IMR-90 (cell line): Measurements from ENCODE around the gene PAQR7. TPM values are rescaled to one million over a fixed set of nuclear protein-coding genes. Genes with fewer than 3 reads are reported as not detected.

Source experiments
- ATAC-seq: fragments of 200-7000 bp; cut with Tn5 transposase; 2 replicates; pipeline ENCODE4 v1.9.1; 2020; ENCODE audit warnings: low read depth, mild to moderate bottlenecking, moderate library complexity
- BruUV-seq: library from RNA; stranded (reverse); fragments of 400-500 nt; replicated peaks from 2 replicates; lab custom pipeline; 2021; lab: Mats Ljungman, UMichigan
- CTCF ChIA-PET: fragments of 300-600 bp; formaldehyde crosslinking; extraction: SDS; loops from one replicate; lab custom pipeline; 2021; ENCODE audit warnings: antibody characterized with exemption; lab: Yijun Ruan, JAX
- POLR2A ChIA-PET: fragments of 300-600 bp; sonication (Branson Sonifier 250); formaldehyde crosslinking; loops from one replicate; lab custom pipeline; 2022; ENCODE audit warnings: antibody characterized with exemption; ENCODE audit not compliant: unreplicated experiment; lab: Charles Lee
- DNase-seq: peaks from one replicate; pipeline ENCODE4 v3.0.0; 2013
- H2AFZ ChIP-seq: replicated peaks from 2 replicates; pipeline ENCODE3; 2013; ENCODE audit warnings: low read length, mild to moderate bottlenecking; ENCODE audit not compliant: poor library complexity
- H2AK5ac ChIP-seq: 2 replicates; pipeline ENCODE4 v1.6.1; 2013; ENCODE audit warnings: low read depth, low read length, inconsistent platforms
- H2AK9ac ChIP-seq: replicated peaks from 2 replicates; pipeline ENCODE3; 2013; ENCODE audit warnings: mild to moderate bottlenecking, low read depth, low read length, moderate library complexity; ENCODE audit not compliant: poor library complexity
- H2BK120ac ChIP-seq: 2 replicates; pipeline ENCODE4 v1.6.1; 2013; ENCODE audit warnings: low read depth, low read length, inconsistent platforms
- H2BK15ac ChIP-seq: 3 replicates; pipeline ENCODE4 v1.6.1; 2013; ENCODE audit warnings: low read depth, low read length, inconsistent platforms
- H2BK20ac ChIP-seq: 2 replicates; pipeline ENCODE4 v1.6.1; 2013; ENCODE audit warnings: low read depth, mild to moderate bottlenecking, inconsistent platforms, low read length, moderate library complexity
- H2BK5ac ChIP-seq: 2 replicates; pipeline ENCODE4 v1.6.1; 2013; ENCODE audit warnings: mild to moderate bottlenecking, low read depth, low read length, inconsistent platforms; ENCODE audit not compliant: poor library complexity, severe bottlenecking
- H3K14ac ChIP-seq: replicated peaks from 2 replicates; pipeline ENCODE4 v1.6.1; 2013; ENCODE audit warnings: low read depth, low read length, inconsistent platforms
- H3K18ac ChIP-seq: 2 replicates; pipeline ENCODE4 v1.6.1; 2013; ENCODE audit warnings: low read depth, low read length, control low read depth
- H3K23ac ChIP-seq: 2 replicates; pipeline ENCODE4 v1.6.1; 2013; ENCODE audit warnings: low read depth, low read length, inconsistent platforms
- H3K27ac ChIP-seq: 2 replicates; pipeline ENCODE4 v1.5.1; 2013; ENCODE audit warnings: mild to moderate bottlenecking, control low read depth, low read length; ENCODE audit not compliant: insufficient read depth
- H3K27me3 ChIP-seq: 2 replicates; pipeline ENCODE4 v1.6.1; 2013; ENCODE audit warnings: low read length; ENCODE audit not compliant: control insufficient read depth, insufficient read depth
- H3K36me3 ChIP-seq: 2 replicates; pipeline ENCODE4 v1.6.1; 2013; ENCODE audit warnings: low read length, mixed read lengths; ENCODE audit not compliant: control insufficient read depth, insufficient read depth
- H3K4ac ChIP-seq: 2 replicates; pipeline ENCODE4 v1.6.1; 2013; ENCODE audit warnings: low read depth, low read length, inconsistent platforms
- H3K4me1 ChIP-seq: 2 replicates; pipeline ENCODE4 v1.6.1; 2013; ENCODE audit warnings: low read length, mixed read lengths; ENCODE audit not compliant: control insufficient read depth, insufficient read depth
- H3K4me2 ChIP-seq: 2 replicates; pipeline ENCODE4 v1.6.1; 2013; ENCODE audit warnings: low read depth, mild to moderate bottlenecking, control low read depth, low read length, moderate library complexity
- H3K4me3 ChIP-seq: 2 replicates; pipeline ENCODE4 v1.5.1; 2013; ENCODE audit warnings: low read depth, mild to moderate bottlenecking, control low read depth, low read length, moderate library complexity; ENCODE audit not compliant: insufficient read depth
- H3K56ac ChIP-seq: 2 replicates; pipeline ENCODE4 v1.6.1; 2013; ENCODE audit warnings: low read length, inconsistent platforms; ENCODE audit not compliant: insufficient read depth; ENCODE audit errors: extremely low read depth
- H3K79me1 ChIP-seq, 2 experiments: 2 replicates each; pipeline ENCODE4 v1.6.1; 2013; ENCODE audit warnings: low read length in 2 of 2, inconsistent platforms in 1 of 2, low read depth in 1 of 2
- H3K9ac ChIP-seq: 2 replicates; pipeline ENCODE4 v1.6.1; 2013; ENCODE audit warnings: low read depth, low read length, control low read depth
- H3K9me1 ChIP-seq: 2 replicates; pipeline ENCODE4 v1.6.1; 2013; ENCODE audit warnings: low read length, inconsistent platforms; ENCODE audit not compliant: insufficient read depth
- H3K9me3 ChIP-seq: 2 replicates; pipeline ENCODE4 v1.6.1; 2013; ENCODE audit warnings: low read length; ENCODE audit not compliant: control insufficient read depth, insufficient read depth
- H4K20me1 ChIP-seq: 2 replicates; pipeline ENCODE4 v1.6.1; 2013; ENCODE audit warnings: low read length, inconsistent platforms; ENCODE audit not compliant: insufficient read depth
- H4K5ac ChIP-seq: 2 replicates; pipeline ENCODE4 v1.6.1; 2013; ENCODE audit warnings: mild to moderate bottlenecking, low read depth, low read length, control low read depth
- H4K8ac ChIP-seq, 2 experiments: 2 replicates each; pipeline ENCODE4 v1.6.1; 2013; ENCODE audit warnings: low read depth in 2 of 2, low read length in 2 of 2, control low read depth in 1 of 2, inconsistent platforms in 1 of 2
- H4K91ac ChIP-seq: 2 replicates; pipeline ENCODE4 v1.6.1; 2013; ENCODE audit warnings: low read depth, low read length, inconsistent platforms; ENCODE audit not compliant: insufficient read depth
- BHLHE40 ChIP-seq: fragments of 150-350 bp; IDR thresholded peaks from 2 replicates; pipeline ENCODE4 v1.6.1; 2016; ENCODE audit warnings: mild to moderate bottlenecking, low read depth, low read length
- CHD1 ChIP-seq: IDR thresholded peaks from 2 replicates; pipeline ENCODE4 v1.6.1; 2012; ENCODE audit warnings: low read depth, low read length, improper control_type of control experiment
- FOS ChIP-seq: fragments of 150-350 bp; IDR thresholded peaks from 2 replicates; pipeline ENCODE4 v1.6.1; 2016; ENCODE audit warnings: low read depth, low read length
- MAFK ChIP-seq: IDR thresholded peaks from 2 replicates; pipeline ENCODE4 v1.6.1; 2012; ENCODE audit warnings: low read depth, low read length, improper control_type of control experiment
- MAZ ChIP-seq: IDR thresholded peaks from 2 replicates; pipeline ENCODE4 v1.6.1; 2012; ENCODE audit warnings: low read depth, mild to moderate bottlenecking, low read length, improper control_type of control experiment, moderate library complexity, borderline replicate concordance
- MXI1 ChIP-seq: IDR thresholded peaks from 2 replicates; pipeline ENCODE4 v1.6.1; 2012; ENCODE audit warnings: low read depth, mild to moderate bottlenecking, low read length, moderate library complexity, borderline replicate concordance
- NFE2L2 ChIP-seq: fragments of 150-350 bp; IDR thresholded peaks from 2 replicates; pipeline ENCODE4 v1.6.1; 2016; ENCODE audit warnings: low read depth, mild to moderate bottlenecking, low read length
- POLR2A ChIP-seq: IDR thresholded peaks from 2 replicates; pipeline ENCODE4 v1.6.1; 2012; ENCODE audit warnings: mild to moderate bottlenecking, low read depth, low read length
- RAD21 ChIP-seq: IDR thresholded peaks from 2 replicates; pipeline ENCODE4 v1.6.1; 2012; ENCODE audit warnings: low read length, improper control_type of control experiment
- RCOR1 ChIP-seq: IDR thresholded peaks from 2 replicates; pipeline ENCODE4 v1.6.1; 2012; ENCODE audit warnings: mild to moderate bottlenecking, low read length, improper control_type of control experiment; ENCODE audit not compliant: insufficient replicate concordance
- RFX5 ChIP-seq: IDR thresholded peaks from 2 replicates; pipeline ENCODE4 v1.8.0; 2012; ENCODE audit warnings: low read depth, mild to moderate bottlenecking, low read length, moderate library complexity
- SMC3 ChIP-seq: fragments of 150-350 bp; IDR thresholded peaks from 2 replicates; pipeline ENCODE4 v1.6.1; 2016; ENCODE audit warnings: low read depth, mild to moderate bottlenecking, antibody characterized with exemption, low read length, moderate library complexity
- WGBS, 2 experiments: methylation state at CpG; one replicate each; pipeline versions ENCODE4 v1.1.5 to v1.1.7; 2013; ENCODE audit warnings: missing lambda C conversion rate in 2 of 2; ENCODE audit not compliant: insufficient read length in 1 of 2; ENCODE audit errors: extremely low coverage in 2 of 2; 5-methylcytosine and 5-hydroxymethylcytosine counted together
- dilution Hi-C: fragments of 300-500 bp; cut with HindIII; formaldehyde crosslinking; loops from one replicate; pipeline ENCODE4 v1.14.3; 2018; ENCODE audit warnings: low sequenced_read_pairs; ENCODE audit not compliant: unreplicated experiment
- in situ Hi-C: fragments of 300-500 bp; cut with MboI; formaldehyde crosslinking; loops from 3 replicates; pipeline ENCODE4 v1.14.3; 2019; ENCODE audit warnings: low sequenced_read_pairs, inconsistent platforms, mixed read lengths
- intact Hi-C: fragments of 100-400 bp; cut with micrococcal nuclease; formaldehyde crosslinking; loops from 2 replicates; pipeline ENCODE4 v1.10.0; 2022
- polyA plus RNA-seq, 3 experiments: library from polyadenylated mRNA; depleted of rRNA; stranded (reverse); fragments of >200 nt; gene quantifications; 2 replicates each; pipeline ENCODE4 v1.2.3, GENCODE V29; 2012; ENCODE audit warnings: low replicate concordance in 1 of 3
- total RNA-seq: library from RNA; depleted of rRNA; stranded (reverse); fragments of >200 nt; gene quantifications from 2 replicates; pipeline ENCODE4 v1.2.3, GENCODE V29; 2012
- TF ChIP-seq, protein P1 (sequence below): fragments of 150-350 bp; IDR thresholded peaks from 2 replicates; pipeline ENCODE4 v1.6.1; 2016; ENCODE audit warnings: low read depth, mild to moderate bottlenecking, low read length, moderate library complexity, borderline replicate concordance
- TF ChIP-seq, protein P2 (sequence below): conservative IDR thresholded peaks from 2 replicates; pipeline ENCODE4 v1.5.1; 2012; ENCODE audit warnings: mild to moderate bottlenecking, low read depth, low read length, improper control_type of control experiment
- TF ChIP-seq, protein P3 (sequence below): fragments of 150-350 bp; IDR thresholded peaks from 2 replicates; pipeline ENCODE4 v1.6.1; 2017; ENCODE audit warnings: mild to moderate bottlenecking, antibody characterized with exemption, low read length, low read depth

PAQR7 gene
- total and polyA plus RNA-seq, 2 of the 4 experiments (the other 2 are of a cell fraction): 9.0 to 12.9 TPM

DNA sequence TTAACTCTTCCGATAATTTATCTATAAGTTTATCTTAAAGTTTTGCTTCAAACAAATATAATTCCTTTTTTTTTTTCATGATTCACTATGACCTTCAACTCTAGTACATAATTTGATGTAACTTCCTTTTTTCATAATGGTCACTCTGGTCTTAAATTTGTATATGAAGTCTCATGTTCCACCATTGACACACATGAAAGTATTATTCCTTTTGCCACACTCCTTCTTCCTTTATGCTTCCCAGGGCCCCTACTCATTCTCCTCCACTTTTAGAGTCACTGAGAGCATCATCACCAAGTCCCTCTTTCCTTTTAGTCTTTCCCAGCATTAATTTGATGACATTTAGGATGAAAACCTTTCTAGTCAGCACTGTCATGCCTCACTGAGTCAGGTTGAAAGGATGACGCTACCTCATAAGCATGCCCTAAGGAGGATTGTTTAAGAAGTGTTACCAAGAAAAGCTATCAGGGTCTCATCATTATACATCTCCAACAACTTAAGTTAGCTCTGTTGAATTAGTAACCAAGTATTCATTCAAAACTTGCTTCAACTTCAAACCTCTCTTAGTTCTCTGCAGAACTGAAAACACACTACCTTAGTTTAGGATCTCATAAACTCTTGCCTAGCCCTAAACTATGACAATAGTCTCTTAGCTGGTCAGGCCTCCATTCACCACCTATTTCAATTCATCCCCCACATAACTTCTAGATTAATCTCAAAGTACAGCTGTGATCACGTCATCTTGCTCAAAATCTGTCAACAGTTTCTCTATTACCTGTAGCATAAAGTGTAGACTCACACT, 30.8 kb downstream of the PAQR7 start:
- no peak for ATAC-seq
- WGBS, 2 experiments: 100% methylated on average over 1 of the region's 3 CpGs; no CpG with 5 or more reads in 1 of the 2 experiments
- TF ChIP-seq POLR2A: no peak
- no peak for TF ChIP-seq BHLHE40
- TF ChIP-seq FOS: no peak
- TF ChIP-seq CHD1: no peak
- no peak for TF ChIP-seq NFE2L2
- no peak for TF ChIP-seq MAZ
- TF ChIP-seq MAFK: no peak
- TF ChIP-seq, protein P1, sequence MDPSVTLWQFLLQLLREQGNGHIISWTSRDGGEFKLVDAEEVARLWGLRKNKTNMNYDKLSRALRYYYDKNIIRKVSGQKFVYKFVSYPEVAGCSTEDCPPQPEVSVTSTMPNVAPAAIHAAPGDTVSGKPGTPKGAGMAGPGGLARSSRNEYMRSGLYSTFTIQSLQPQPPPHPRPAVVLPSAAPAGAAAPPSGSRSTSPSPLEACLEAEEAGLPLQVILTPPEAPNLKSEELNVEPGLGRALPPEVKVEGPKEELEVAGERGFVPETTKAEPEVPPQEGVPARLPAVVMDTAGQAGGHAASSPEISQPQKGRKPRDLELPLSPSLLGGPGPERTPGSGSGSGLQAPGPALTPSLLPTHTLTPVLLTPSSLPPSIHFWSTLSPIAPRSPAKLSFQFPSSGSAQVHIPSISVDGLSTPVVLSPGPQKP: no peak
- TF ChIP-seq, protein P2, sequence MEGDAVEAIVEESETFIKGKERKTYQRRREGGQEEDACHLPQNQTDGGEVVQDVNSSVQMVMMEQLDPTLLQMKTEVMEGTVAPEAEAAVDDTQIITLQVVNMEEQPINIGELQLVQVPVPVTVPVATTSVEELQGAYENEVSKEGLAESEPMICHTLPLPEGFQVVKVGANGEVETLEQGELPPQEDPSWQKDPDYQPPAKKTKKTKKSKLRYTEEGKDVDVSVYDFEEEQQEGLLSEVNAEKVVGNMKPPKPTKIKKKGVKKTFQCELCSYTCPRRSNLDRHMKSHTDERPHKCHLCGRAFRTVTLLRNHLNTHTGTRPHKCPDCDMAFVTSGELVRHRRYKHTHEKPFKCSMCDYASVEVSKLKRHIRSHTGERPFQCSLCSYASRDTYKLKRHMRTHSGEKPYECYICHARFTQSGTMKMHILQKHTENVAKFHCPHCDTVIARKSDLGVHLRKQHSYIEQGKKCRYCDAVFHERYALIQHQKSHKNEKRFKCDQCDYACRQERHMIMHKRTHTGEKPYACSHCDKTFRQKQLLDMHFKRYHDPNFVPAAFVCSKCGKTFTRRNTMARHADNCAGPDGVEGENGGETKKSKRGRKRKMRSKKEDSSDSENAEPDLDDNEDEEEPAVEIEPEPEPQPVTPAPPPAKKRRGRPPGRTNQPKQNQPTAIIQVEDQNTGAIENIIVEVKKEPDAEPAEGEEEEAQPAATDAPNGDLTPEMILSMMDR: no peak
- no peak for TF ChIP-seq SMC3
- TF ChIP-seq RCOR1: no peak
- TF ChIP-seq RAD21: no peak
- no peak for TF ChIP-seq MXI1
- no peak for TF ChIP-seq RFX5
- TF ChIP-seq, protein P3, sequence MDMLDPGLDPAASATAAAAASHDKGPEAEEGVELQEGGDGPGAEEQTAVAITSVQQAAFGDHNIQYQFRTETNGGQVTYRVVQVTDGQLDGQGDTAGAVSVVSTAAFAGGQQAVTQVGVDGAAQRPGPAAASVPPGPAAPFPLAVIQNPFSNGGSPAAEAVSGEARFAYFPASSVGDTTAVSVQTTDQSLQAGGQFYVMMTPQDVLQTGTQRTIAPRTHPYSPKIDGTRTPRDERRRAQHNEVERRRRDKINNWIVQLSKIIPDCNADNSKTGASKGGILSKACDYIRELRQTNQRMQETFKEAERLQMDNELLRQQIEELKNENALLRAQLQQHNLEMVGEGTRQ: no peak

More for the DNA sequence above, 30.8 kb downstream of the PAQR7 start:
- no peak overlapping the region for H2BK5ac ChIP-seq
- H2BK20ac ChIP-seq: no peak overlapping the region
- DNase-seq: peak; percentile 12
- no peak overlapping the region for H2BK15ac ChIP-seq
- dilution Hi-C loops (no loop called here), in situ Hi-C loops (no loop called here), intact Hi-C loops (no loop called here)
- no peak overlapping the region for H3K23ac ChIP-seq
- no peak overlapping the region for H3K4me2 ChIP-seq
- ChIA-PET CTCF (no interaction called here), POLR2A (no interaction called here)
- no peak overlapping the region for H2BK120ac ChIP-seq
- H2AFZ ChIP-seq: no peak overlapping the region
- H2AK9ac ChIP-seq: no peak overlapping the region
- H3K4me1 ChIP-seq: peaks cover 3% of the 10 kb centered on the region; the same call in 1 of the 2 replicates
- no TSS peak for BruUV-seq
- peaks cover 8 to 20% of the 10 kb centered on the region in 2 experiments; a peak in 3 of 4 replicates for H3K79me1 ChIP-seq
- H4K20me1 ChIP-seq: no peaks in the 10 kb centered on the region
- H3K9me3 ChIP-seq: no peaks in the 10 kb centered on the region
- no peaks in the 10 kb centered on the region for H3K36me3 ChIP-seq
- no peak overlapping the region for H4K91ac ChIP-seq
- H3K4me3 ChIP-seq: no peak overlapping the region
- no peak overlapping the region for H3K9ac ChIP-seq
- H4K8ac ChIP-seq: no peak overlapping the region
- H3K27me3 ChIP-seq: no peaks in the 10 kb centered on the region
- no peak overlapping the region for H4K5ac ChIP-seq
- no peak overlapping the region for H2AK5ac ChIP-seq
- no peak overlapping the region for H3K27ac ChIP-seq
- no peak overlapping the region for H3K18ac ChIP-seq
- H3K9me1 ChIP-seq: peaks cover 4% of the 10 kb centered on the region; the same call in 1 of the 2 replicates
- no peak overlapping the region for H3K56ac ChIP-seq
- H3K4ac ChIP-seq: no peak overlapping the region
- H3K14ac ChIP-seq: no peak overlapping the region
